DND-41 (cell line): ENCODE measurements around the gene TSSK2.

ENCODE experiments used
- EZH2 ChIP-seq: IDR thresholded peaks from 3 replicates; pipeline ENCODE4 v1.6.1; 2012; ENCODE audit warnings: borderline replicate concordance, low read depth, mild to moderate bottlenecking, moderate library complexity, low read length, inconsistent platforms; ENCODE audit not compliant: severe bottlenecking
- TF ChIP-seq, protein P1 (sequence below): IDR thresholded peaks from 2 replicates; pipeline ENCODE4 v1.5.1; 2012; ENCODE audit warnings: borderline replicate concordance, low read length, moderate library complexity, mild to moderate bottlenecking; ENCODE audit not compliant: poor library complexity, severe bottlenecking; ENCODE audit errors: extremely low read depth

DNA sequence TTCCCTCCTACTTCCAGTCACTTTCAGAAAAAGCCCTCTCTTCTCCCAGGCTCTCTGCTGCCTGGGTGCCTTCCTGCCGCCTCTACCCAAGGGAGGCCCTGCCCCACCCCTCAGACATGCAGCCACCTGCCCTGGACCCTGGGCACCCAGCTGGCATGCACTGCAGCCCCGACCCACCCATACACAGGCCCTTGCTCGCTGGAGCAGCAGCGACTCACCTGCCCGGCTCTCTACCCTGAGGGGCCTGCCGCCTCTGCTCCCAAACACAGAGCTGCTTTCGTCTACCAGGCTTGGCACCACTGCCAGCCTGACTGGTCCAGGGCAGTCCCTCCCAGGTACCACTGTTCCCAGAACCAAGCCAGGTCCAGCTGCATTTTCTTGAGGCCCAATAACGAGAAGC, 1.2 kb upstream of the TSSK2 start:
- TF ChIP-seq, protein P1, sequence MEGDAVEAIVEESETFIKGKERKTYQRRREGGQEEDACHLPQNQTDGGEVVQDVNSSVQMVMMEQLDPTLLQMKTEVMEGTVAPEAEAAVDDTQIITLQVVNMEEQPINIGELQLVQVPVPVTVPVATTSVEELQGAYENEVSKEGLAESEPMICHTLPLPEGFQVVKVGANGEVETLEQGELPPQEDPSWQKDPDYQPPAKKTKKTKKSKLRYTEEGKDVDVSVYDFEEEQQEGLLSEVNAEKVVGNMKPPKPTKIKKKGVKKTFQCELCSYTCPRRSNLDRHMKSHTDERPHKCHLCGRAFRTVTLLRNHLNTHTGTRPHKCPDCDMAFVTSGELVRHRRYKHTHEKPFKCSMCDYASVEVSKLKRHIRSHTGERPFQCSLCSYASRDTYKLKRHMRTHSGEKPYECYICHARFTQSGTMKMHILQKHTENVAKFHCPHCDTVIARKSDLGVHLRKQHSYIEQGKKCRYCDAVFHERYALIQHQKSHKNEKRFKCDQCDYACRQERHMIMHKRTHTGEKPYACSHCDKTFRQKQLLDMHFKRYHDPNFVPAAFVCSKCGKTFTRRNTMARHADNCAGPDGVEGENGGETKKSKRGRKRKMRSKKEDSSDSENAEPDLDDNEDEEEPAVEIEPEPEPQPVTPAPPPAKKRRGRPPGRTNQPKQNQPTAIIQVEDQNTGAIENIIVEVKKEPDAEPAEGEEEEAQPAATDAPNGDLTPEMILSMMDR = no peak
- TF ChIP-seq EZH2 = no peak
